ENCODE data around the gene MAP3K6. TPM values are rescaled to one million over a fixed set of nuclear protein-coding genes. Genes with fewer than 3 reads are reported as not detected.

The MAP3K6 gene
- total and polyA plus RNA-seq, 3 experiments from 2014 or later, result 6.0 to 7.1 (median 6.9) TPM

DNA sequence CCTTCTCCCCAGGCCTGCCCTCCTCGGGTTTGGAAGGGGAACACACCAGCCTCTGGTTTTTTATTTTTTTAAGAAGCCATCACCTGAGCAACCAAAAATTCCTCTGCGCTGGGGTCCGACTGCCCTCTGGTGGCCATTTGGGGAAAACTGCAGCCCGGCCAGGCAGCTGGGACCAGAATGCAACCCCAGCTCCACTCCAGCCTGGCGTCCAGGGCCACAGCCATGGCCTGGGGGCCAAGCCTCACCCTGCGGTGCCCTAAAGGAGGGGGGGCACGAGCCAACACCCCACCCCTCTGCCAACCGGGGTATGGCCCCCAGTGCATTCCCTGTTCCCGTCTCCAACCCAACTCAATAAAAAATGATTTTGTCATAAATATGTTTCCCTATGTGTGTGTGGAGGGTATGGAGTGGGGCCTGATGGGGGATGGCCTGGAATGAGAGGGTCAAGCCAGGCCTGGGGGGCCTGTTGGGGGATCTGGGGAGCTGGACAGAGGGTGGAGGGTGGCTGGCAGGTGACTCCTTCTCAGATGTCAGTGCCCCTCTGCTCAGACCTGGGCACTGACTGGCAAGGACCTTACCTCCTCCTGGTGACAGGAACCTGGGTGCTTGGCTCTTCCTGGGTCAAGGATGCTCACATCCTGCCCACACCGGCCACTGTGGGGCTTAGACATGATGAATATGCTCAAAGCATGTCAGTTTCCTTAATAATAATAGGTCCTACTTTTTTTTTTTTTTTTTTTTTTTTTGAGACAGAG is 28.9 kb upstream of the MAP3K6 start:
- Histone ChIP-seq H3K4me1 (ENCODE audit: insufficient read depth, low read length) (peaks cover 17% of the 10 kb centered on the region), H3K27me3 (ENCODE audit: insufficient read depth, low read length, poor library complexity, severe bottlenecking) (no peaks in the 10 kb centered on the region), H3K36me3 (ENCODE audit: insufficient read depth, low read length) (no peaks in the 10 kb centered on the region), H3K27ac (ENCODE audit: low read depth, low read length) (no peak overlapping the region), H3K4me3 (ENCODE audit: low read length) (no peak overlapping the region), H3K9me3 (ENCODE audit: low read length) (no peaks in the 10 kb centered on the region)
- Mint-ChIP-seq H3K27ac (peak overlapping the region in 3 of 8 donors; percentile 43 to 49 (median 47)), H3K36me3 (no peaks in the 10 kb centered on the region), H3K27me3 (peaks cover 0 to 5% of the 10 kb centered on the region in 2 donors), H3K9me3 (no peaks in the 10 kb centered on the region), H3K4me3 (peak overlapping the region in 2 of 7 donors; percentile 7 to 8), H3K4me1 (peaks cover 13 to 22% (median 19%) of the 10 kb centered on the region in 3 donors)
- CTCF ChIA-PET, result interaction anchor here (0.6 to 13.6 kb wide), 29 partner anchors 7 to 1479 kb away, joined by 3 to 283 read pairs (median 4); partner anchors contain the start of genes IFI6, MAP3K6 and SYTL1
- POLR2A ChIA-PET, result interaction anchor here (0.6 to 1.8 kb wide), 3 partner anchors 48 to 435 kb away, joined by 3 to 10 read pairs (median 3); partner anchors contain the start of gene PPP1R8
- peak; percentile 63 to 84 (median 75) for DNase-seq

DNA sequence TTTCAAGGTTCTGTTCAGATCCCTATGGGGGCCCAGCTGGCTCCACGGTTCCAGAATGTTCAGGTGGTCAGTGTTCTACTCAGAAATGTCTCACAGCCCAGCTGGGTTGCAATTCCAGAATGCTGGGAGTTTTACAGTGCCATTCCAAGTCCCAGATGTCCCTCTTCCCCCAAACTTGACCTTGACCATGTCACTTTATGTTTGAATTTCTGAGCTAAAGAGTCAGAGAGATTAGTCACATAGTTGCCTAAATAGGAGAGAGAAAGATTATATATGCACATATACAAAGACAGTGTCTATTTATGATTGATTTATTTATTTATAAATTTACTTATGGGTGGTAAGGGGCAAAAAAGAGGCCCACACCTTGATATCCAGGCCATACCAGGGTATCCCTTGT is 28.2 kb upstream of the MAP3K6 start:
- peak overlapping the region in 5 of 8 donors; percentile 13 to 72 (median 47) for H3K27ac Mint-ChIP-seq
- ChIA-PET CTCF (interaction anchor here (0.6 to 13.6 kb wide), 24 partner anchors 8 to 351 kb away, joined by 3 to 283 read pairs (median 4); partner anchors contain the start of genes IFI6, MAP3K6 and SYTL1), POLR2A (interaction anchor here (0.6 to 1.8 kb wide), 2 partner anchors 94 to 436 kb away, joined by 3 to 10 read pairs; partner anchors contain the start of gene PPP1R8)
- Histone ChIP-seq H3K4me1 (ENCODE audit: insufficient read depth, low read length) (peaks cover 17% of the 10 kb centered on the region), H3K36me3 (ENCODE audit: insufficient read depth, low read length) (no peaks in the 10 kb centered on the region), H3K9me3 (ENCODE audit: low read length) (no peaks in the 10 kb centered on the region), H3K27ac (ENCODE audit: low read depth, low read length) (no peak overlapping the region), H3K27me3 (ENCODE audit: insufficient read depth, low read length, poor library complexity, severe bottlenecking) (no peaks in the 10 kb centered on the region), H3K4me3 (ENCODE audit: low read length) (no peak overlapping the region)
- H3K27me3 Mint-ChIP-seq, result peaks cover 1 to 9% of the 10 kb centered on the region in 2 donors
- peaks cover 13 to 22% (median 19%) of the 10 kb centered on the region in 3 donors for H3K4me1 Mint-ChIP-seq
- no peak for DNase-seq
- no peaks in the 10 kb centered on the region for H3K36me3 Mint-ChIP-seq
- H3K9me3 Mint-ChIP-seq, result no peaks in the 10 kb centered on the region
- peak overlapping the region in 1 of 7 donors; percentile 8 for H3K4me3 Mint-ChIP-seq

DNA sequence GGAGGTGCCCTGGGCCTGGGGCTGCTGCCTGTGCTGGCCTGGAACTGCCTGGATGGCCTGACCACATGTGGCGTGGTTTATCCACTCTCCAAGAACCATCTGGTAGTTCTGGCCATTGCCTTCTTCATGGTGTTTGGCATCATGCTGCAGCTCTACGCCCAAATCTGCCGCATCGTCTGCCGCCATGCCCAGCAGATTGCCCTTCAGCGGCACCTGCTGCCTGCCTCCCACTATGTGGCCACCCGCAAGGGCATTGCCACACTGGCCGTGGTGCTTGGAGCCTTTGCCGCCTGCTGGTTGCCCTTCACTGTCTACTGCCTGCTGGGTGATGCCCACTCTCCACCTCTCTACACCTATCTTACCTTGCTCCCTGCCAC is 27.5 kb upstream of the MAP3K6 start:
- CTCF ChIA-PET, result interaction anchor here (0.6 to 13.6 kb wide), 17 partner anchors 8 to 292 kb away, joined by 3 to 283 read pairs (median 4); partner anchors contain the start of genes IFI6, MAP3K6 and SYTL1
- peak overlapping the region; percentile 4 to 68 (median 47) for H3K4me3 Mint-ChIP-seq
- no peaks in the 10 kb centered on the region for H3K9me3 ChIP-seq (ENCODE audit: low read length)
- H3K4me1 Mint-ChIP-seq, result peaks cover 13 to 22% (median 19%) of the 10 kb centered on the region in 3 donors
- peaks cover 1 to 9% of the 10 kb centered on the region in 2 donors for H3K27me3 Mint-ChIP-seq
- peaks cover 17% of the 10 kb centered on the region for H3K4me1 ChIP-seq (ENCODE audit: insufficient read depth, low read length)
- POLR2A ChIA-PET, result interaction anchor here (1.8 kb wide), 1 partner anchor 94 kb away, joined by 10 read pairs; no protein-coding TSS in a partner anchor
- DNase-seq, result no peak
- no peaks in the 10 kb centered on the region for H3K9me3 Mint-ChIP-seq
- no peaks in the 10 kb centered on the region for H3K27me3 ChIP-seq (ENCODE audit: insufficient read depth, low read length, poor library complexity, severe bottlenecking)
- no peak overlapping the region for H3K27ac ChIP-seq (ENCODE audit: low read depth, low read length)
- no peaks in the 10 kb centered on the region for H3K36me3 ChIP-seq (ENCODE audit: insufficient read depth, low read length)
- no peaks in the 10 kb centered on the region for H3K36me3 Mint-ChIP-seq
- no peak overlapping the region for H3K4me3 ChIP-seq (ENCODE audit: low read length)
- H3K27ac Mint-ChIP-seq, result peak overlapping the region in 4 of 8 donors; percentile 29 to 72 (median 48)

DNA sequence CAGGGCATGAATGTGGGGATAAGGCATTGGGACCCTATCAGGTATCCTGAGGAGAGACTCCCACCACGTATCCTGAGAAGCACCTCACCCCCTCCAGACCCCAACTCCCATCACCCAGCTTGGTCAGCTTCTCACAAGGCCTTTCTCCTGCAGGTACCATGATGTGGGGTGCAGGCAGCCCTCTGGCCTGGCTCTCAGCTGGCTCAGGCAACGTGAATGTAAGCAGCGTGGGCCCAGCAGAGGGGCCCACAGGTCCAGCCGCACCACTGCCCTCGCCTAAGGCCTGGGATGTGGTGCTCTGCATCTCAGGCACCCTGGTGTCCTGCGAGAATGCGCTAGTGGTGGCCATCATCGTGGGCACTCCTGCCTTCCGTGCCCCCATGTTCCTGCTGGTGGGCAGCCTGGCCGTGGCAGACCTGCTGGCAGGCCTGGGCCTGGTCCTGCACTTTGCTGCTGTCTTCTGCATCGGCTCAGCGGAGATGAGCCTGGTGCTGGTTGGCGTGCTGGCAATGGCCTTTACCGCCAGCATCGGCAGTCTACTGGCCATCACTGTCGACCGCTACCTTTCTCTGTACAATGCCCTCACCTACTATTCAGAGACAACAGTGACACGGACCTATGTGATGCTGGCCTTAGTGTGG is 27.0 kb upstream of the MAP3K6 start:
- no peak for DNase-seq
- Histone ChIP-seq H3K27me3 (ENCODE audit: insufficient read depth, low read length, poor library complexity, severe bottlenecking) (no peaks in the 10 kb centered on the region), H3K4me1 (ENCODE audit: insufficient read depth, low read length) (peaks cover 17% of the 10 kb centered on the region), H3K9me3 (ENCODE audit: low read length) (no peaks in the 10 kb centered on the region), H3K27ac (ENCODE audit: low read depth, low read length) (no peak overlapping the region), H3K4me3 (ENCODE audit: low read length) (no peak overlapping the region), H3K36me3 (ENCODE audit: insufficient read depth, low read length) (no peaks in the 10 kb centered on the region)
- H3K36me3 Mint-ChIP-seq, result no peaks in the 10 kb centered on the region
- no peaks in the 10 kb centered on the region for H3K9me3 Mint-ChIP-seq
- peak overlapping the region in 3 of 8 donors; percentile 47 to 49 (median 47) for H3K27ac Mint-ChIP-seq
- H3K4me3 Mint-ChIP-seq, result peak overlapping the region in 6 of 7 donors; percentile 4 to 59 (median 45)
- H3K27me3 Mint-ChIP-seq, result peaks cover 1 to 9% of the 10 kb centered on the region in 2 donors
- ChIA-PET CTCF (interaction anchor here (1.4 to 13.6 kb wide), 7 partner anchors 9 to 214 kb away, joined by 3 to 283 read pairs (median 13); partner anchors contain the start of genes MAP3K6 and SYTL1), POLR2A (no interaction called here)
- H3K4me1 Mint-ChIP-seq, result peaks cover 13 to 22% (median 19%) of the 10 kb centered on the region in 3 donors

DNA sequence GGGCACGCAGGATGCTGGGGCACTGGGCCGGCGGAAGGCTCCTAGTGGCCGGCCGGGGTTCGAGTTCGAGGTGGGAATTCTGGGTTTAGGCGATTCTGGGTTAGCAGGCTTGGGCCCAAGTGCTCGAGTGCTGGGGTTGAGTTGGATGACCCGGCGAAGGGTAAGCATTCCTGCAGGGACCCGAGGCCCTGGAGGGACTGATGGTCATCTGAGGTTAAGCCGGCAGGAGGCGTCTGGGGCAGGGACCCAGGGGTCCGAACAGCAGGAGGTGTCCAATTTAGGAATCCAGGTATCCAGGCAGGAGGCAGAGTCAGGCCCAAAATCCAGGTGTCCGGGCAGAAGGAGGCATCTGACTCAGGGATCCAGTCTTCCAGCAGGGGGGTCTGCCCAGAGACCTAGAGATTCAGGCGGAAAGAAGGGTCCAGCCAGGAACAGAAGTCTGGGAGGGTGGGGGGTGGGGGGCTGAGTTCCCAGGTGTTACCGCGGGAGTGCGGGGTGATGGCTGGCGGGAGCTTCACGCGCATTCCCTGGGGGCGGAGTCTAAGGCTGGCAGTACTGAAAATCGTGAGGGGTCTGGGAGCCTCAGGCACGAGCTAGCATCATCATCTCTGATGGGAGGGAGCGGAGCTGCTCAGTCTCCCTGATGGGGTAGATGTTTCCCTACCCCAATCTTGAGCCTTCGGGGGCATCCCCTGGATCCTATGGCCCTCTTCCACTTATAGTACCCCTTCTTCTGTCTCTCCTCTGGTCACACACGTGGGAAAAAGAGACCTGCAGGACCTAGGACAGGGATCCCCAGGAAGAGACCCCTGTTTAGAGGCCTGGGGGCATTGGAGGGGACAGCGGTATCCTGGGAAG is 26.2 kb upstream of the MAP3K6 start:
- H3K4me3 ChIP-seq (ENCODE audit: low read length), result peak overlapping the region; percentile 69
- Mint-ChIP-seq H3K27me3 (peaks cover 1 to 12% of the 10 kb centered on the region in 2 donors), H3K36me3 (no peaks in the 10 kb centered on the region), H3K4me3 (peak overlapping the region in 6 of 7 donors; percentile 41 to 86 (median 62)), H3K4me1 (peaks cover 15 to 22% (median 21%) of the 10 kb centered on the region in 3 donors), H3K27ac (peak overlapping the region in 4 of 8 donors; percentile 0 to 63 (median 28)), H3K9me3 (no peaks in the 10 kb centered on the region)
- H3K27ac ChIP-seq (ENCODE audit: low read depth, low read length), result peak overlapping the region; percentile 43
- ChIA-PET POLR2A (no interaction called here), CTCF (interaction anchor here (1.5 to 13.6 kb wide), 2 partner anchors 35 to 93 kb away, joined by 3 to 283 read pairs; no protein-coding TSS in a partner anchor)
- DNase-seq, result no peak
- H3K27me3 ChIP-seq (ENCODE audit: insufficient read depth, low read length, poor library complexity, severe bottlenecking), result no peaks in the 10 kb centered on the region
- H3K4me1 ChIP-seq (ENCODE audit: insufficient read depth, low read length), result peaks cover 17% of the 10 kb centered on the region
- no peaks in the 10 kb centered on the region for H3K9me3 ChIP-seq (ENCODE audit: low read length)
- H3K36me3 ChIP-seq (ENCODE audit: insufficient read depth, low read length), result no peaks in the 10 kb centered on the region

DNA sequence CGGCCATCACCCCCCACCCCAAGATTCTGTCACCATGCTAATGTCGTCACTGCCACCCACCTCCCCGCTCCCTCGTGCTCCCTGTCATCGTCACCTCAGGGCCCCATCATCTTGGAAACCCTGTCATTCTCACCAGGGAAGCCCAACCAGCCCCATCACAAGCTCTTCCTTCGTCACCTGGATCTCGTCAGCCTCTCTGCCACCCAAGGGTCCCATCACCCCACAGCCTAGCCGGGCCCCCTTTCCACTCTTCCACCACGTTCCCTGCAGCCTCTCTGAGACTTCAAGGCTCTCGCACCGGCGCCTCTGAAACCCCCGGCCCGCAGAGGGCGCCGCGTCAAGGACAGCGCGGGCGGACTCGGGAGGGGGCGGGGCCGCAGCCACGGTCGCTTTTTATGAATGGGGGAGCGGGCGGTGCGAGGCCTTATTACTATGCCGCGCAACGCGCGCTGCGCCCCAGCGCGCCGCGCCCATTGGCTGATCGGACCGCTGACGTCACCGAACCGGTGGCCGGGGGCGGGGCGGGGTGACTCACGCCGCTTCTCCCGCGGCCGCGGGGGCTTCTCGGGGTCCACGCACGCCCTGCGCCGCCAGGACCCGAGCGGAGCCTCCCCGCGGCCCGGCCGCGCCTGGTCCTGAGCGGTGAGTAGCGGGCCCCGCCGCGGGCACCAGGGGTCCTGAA is 25.5 kb upstream of the MAP3K6 start, which contains the start of gene GPR3:
Gene GPR3, plus strand, starts transcription at position 527 of the 682 bp plus-strand sequence. CDS start 1,177 bp downstream, outside the sequence.
- CTCF ChIA-PET, result interaction anchor here (0.7 to 10.2 kb wide), 5 partner anchors 10 to 401 kb away, joined by 3 to 205 read pairs (median 21); partner anchors contain the start of gene CD164L2
- Mint-ChIP-seq H3K4me1 (peaks cover 15 to 22% (median 21%) of the 10 kb centered on the region in 3 donors), H3K27ac (peak within 1 kb of the TSS in 7 of 8 donors; percentile 0 to 95 (median 93)), H3K27me3 (peaks cover 1 to 12% of the 10 kb centered on the region in 2 donors), H3K4me3 (peak within 1 kb of the TSS; percentile 30 to 88 (median 86)), H3K9me3 (no peaks in the 10 kb centered on the region), H3K36me3 (no peaks in the 10 kb centered on the region)
- no peaks in the 10 kb centered on the region for H3K36me3 ChIP-seq (ENCODE audit: insufficient read depth, low read length)
- no peaks in the 10 kb centered on the region for H3K9me3 ChIP-seq (ENCODE audit: low read length)
- peak within 1 kb of the TSS; percentile 69 for H3K4me3 ChIP-seq (ENCODE audit: low read length)
- POLR2A ChIA-PET, result interaction anchor here (1.3 kb wide), 1 partner anchor 70 kb away, joined by 4 read pairs; no protein-coding TSS in a partner anchor
- peaks cover 17% of the 10 kb centered on the region for H3K4me1 ChIP-seq (ENCODE audit: insufficient read depth, low read length)
- no peaks in the 10 kb centered on the region for H3K27me3 ChIP-seq (ENCODE audit: insufficient read depth, low read length, poor library complexity, severe bottlenecking)
- H3K27ac ChIP-seq (ENCODE audit: low read depth, low read length), result peak within 1 kb of the TSS; percentile 43
- DNase-seq, result peak; percentile 87 to 94 (median 92)
